Progenitor cell of endocrine pancreas (in vitro differentiated cells): Measurements from ENCODE around the gene ADAMTSL3. TPM values are rescaled to one million over a fixed set of nuclear protein-coding genes. Genes with fewer than 3 reads are reported as not detected.

ENCODE experiments used
- DNase-seq: peaks from one replicate; pipeline ENCODE4 v3.0.0; 2021; ENCODE audit warnings: low spot score; ENCODE audit not compliant: unreplicated experiment
- H3K27ac Mint-ChIP-seq: 2 replicates; pipeline ENCODE4 v1.8.0; 2021; ENCODE audit warnings: mild to moderate bottlenecking, moderate library complexity, mixed read lengths
- H3K27me3 Mint-ChIP-seq: 2 replicates; pipeline ENCODE4 v1.8.0; 2021; ENCODE audit warnings: mixed read lengths
- H3K36me3 Mint-ChIP-seq: 2 replicates; pipeline ENCODE4 v1.8.0; 2022; ENCODE audit warnings: mixed read lengths; ENCODE audit not compliant: insufficient read depth
- H3K4me1 Mint-ChIP-seq: 2 replicates; pipeline ENCODE4 v1.8.0; 2021; ENCODE audit warnings: low read depth, mixed read lengths
- H3K4me3 Mint-ChIP-seq: 2 replicates; pipeline ENCODE4 v1.8.0; 2021; ENCODE audit warnings: low read depth, mild to moderate bottlenecking, moderate library complexity, mixed read lengths
- H3K9me3 Mint-ChIP-seq: 2 replicates; pipeline ENCODE4 v1.8.0; 2021; ENCODE audit warnings: low read depth, mixed read lengths
- CTCF ChIP-seq: fragments of 200-600 bp; sonication (generic); IDR thresholded peaks from one replicate; pipeline ENCODE4 v1.5.0; 2021; ENCODE audit warnings: antibody characterized with exemption, mild to moderate bottlenecking; ENCODE audit not compliant: unreplicated experiment
- total RNA-seq: library from RNA; stranded (reverse); gene quantifications from 2 replicates; pipeline ENCODE4 v1.2.1, GENCODE V29; 2021

The ADAMTSL3 gene
- total RNA-seq, 1 donor from 2014 or later = 0.24 TPM

- Mint-ChIP-seq H3K27ac (no peak overlapping the region), H3K27me3 (peaks cover 5% of the 10 kb centered on the region), H3K4me1 (no peaks in the 10 kb centered on the region), H3K9me3 (peaks cover 7% of the 10 kb centered on the region), H3K4me3 (no peak overlapping the region), H3K36me3 (no peaks in the 10 kb centered on the region)
- DNase-seq = no peak
- no peak for TF ChIP-seq CTCF
Observed at GRCh38 chr15:83786336-83786735, 132.4 kb downstream of the ADAMTSL3 start.

- no peaks in the 10 kb centered on the region for H3K9me3 Mint-ChIP-seq
- peaks cover 5% of the 10 kb centered on the region for H3K27me3 Mint-ChIP-seq
- H3K27ac Mint-ChIP-seq = no peak overlapping the region
- no peak for DNase-seq
- no peaks in the 10 kb centered on the region for H3K36me3 Mint-ChIP-seq
- H3K4me3 Mint-ChIP-seq = no peak overlapping the region
- no peaks in the 10 kb centered on the region for H3K4me1 Mint-ChIP-seq
- no peak for TF ChIP-seq CTCF
Observed at GRCh38 chr15:83793069-83793468, 139.1 kb downstream of the ADAMTSL3 start.

- H3K4me1 Mint-ChIP-seq = no peaks in the 10 kb centered on the region
- no peak overlapping the region for H3K27ac Mint-ChIP-seq
- no peak overlapping the region for H3K4me3 Mint-ChIP-seq
- TF ChIP-seq CTCF = no peak
- no peak for DNase-seq
- no peaks in the 10 kb centered on the region for H3K9me3 Mint-ChIP-seq
- no peaks in the 10 kb centered on the region for H3K36me3 Mint-ChIP-seq
- no peaks in the 10 kb centered on the region for H3K27me3 Mint-ChIP-seq
Observed at GRCh38 chr15:83794209-83794608, 140.3 kb downstream of the ADAMTSL3 start.

- peaks cover 2% of the 10 kb centered on the region for H3K36me3 Mint-ChIP-seq
- H3K9me3 Mint-ChIP-seq = peaks cover 10% of the 10 kb centered on the region
- no peak overlapping the region for H3K27ac Mint-ChIP-seq
- no peak for TF ChIP-seq CTCF
- no peak overlapping the region for H3K4me3 Mint-ChIP-seq
- no peaks in the 10 kb centered on the region for H3K4me1 Mint-ChIP-seq
- DNase-seq = no peak
- H3K27me3 Mint-ChIP-seq = peaks cover 5% of the 10 kb centered on the region
Observed at GRCh38 chr15:83809345-83809744, 155.4 kb downstream of the ADAMTSL3 start.

- no peak for DNase-seq
- Mint-ChIP-seq H3K4me3 (no peak overlapping the region), H3K9me3 (peaks cover 10% of the 10 kb centered on the region), H3K27ac (no peak overlapping the region), H3K36me3 (peaks cover 2% of the 10 kb centered on the region), H3K4me1 (peaks cover 2% of the 10 kb centered on the region), H3K27me3 (peaks cover 5% of the 10 kb centered on the region)
- no peak for TF ChIP-seq CTCF
Observed at GRCh38 chr15:83810110-83810509, 156.2 kb downstream of the ADAMTSL3 start.
